ENCODE results near the gene CTPS1.

The CTPS1 gene

GRCh38 chr1:40971966-40972365 is 7.5 kb upstream of the CTPS1 start:
- no peak for DNase-seq

DNA sequence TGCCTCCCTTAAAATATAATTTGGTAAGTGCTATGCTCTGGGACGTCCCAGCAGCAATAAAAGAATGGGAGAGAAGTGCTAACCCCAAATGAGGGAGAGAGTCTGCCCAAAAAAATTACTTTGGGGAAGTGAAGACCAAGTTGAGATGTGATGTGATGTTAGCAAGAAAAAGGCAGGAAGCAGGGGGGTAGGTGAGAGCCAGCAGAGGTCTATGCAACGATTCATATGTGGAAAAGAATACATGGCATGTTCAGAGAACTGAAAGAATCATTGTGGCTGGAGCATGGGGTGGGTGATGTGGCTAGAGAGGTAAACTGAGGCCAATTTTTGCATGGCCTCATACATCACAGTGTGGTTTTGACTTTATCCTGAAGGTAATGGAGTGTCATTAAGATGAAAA is 5.6 kb upstream of the CTPS1 start:
- DNase-seq = no peak

- DNase-seq = no peak
Measured at GRCh38 chr1:40974945-40975344, 4.6 kb upstream of the CTPS1 start.

DNA sequence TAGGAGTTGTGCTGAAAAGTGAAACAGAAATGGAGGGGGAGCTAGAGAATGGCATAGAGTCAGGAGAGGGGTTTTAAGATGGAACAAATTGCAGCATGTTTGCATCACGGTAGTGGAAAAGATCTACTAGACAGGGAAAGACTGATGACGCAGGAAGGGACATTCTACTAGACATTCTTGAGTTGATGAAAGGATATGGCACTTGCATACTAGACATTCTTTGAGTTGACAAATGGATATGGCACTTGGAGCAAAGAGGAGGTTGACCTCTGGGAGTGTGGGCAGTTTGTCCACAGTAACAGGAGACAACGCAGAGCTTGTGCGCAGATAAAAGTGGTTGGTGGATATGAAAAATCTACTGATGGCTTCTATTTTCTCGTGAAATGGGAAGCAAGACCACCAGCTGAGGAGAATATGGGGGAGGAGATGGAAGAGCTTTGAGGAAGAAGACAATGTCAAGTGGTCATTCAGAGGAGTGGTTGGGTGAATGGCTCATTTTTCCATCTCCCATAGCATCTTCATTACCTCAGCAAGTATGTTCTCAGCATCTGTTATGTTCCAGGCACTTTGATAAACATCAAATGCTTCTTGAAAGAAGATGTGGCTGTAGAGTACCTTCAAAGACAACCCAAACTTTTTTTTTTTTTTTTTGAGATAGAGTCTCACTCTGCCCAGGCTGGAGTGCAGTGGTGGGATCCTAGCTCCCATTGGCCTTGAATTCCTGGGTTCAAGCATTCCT is 2.4 kb upstream of the CTPS1 start:
- DNase-seq = no peak

GRCh38 chr1:40977716-40978115 is 1.8 kb upstream of the CTPS1 start:
- DNase-seq = no peak

GRCh38 chr1:40978886-40979240 is 633 bp upstream of the CTPS1 start:
- DNase-seq = no peak

GRCh38 chr1:40980068-40980452 is 564 bp downstream of the CTPS1 start:
- no peak for DNase-seq

DNA sequence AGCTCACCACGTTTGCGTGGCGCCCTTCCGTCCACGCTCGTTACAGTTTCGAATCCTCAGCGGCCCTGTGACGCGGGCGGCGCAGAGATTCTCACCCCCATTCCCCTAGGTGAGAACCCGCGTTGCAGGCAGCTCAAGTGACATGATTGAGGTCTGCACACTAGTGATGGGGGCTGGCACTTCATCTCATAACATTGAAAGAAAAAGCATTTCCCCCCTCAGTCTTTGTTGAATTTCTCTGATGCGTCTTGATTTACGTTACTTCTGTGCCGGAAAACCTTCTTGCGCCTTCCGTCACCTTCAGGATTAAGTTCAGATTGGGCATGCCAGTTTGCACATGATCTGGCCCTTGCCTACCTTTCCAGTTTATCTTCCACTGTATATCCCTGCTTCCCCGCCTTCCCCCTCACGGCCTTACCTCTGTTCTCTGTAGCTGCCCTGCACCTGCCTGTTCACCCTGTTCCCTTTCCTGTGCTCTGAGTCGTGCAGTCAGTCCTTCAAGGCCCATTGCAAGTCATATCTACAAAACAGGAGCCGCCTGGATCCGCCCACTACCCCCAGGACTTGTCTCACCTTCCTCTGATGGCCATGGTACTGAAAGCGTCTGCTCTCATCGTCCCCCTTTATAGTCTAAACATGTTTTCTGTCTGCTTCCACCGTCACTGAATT is 1.1 kb downstream of the CTPS1 start:
- peak; percentile 54 to 61 for DNase-seq

DNA sequence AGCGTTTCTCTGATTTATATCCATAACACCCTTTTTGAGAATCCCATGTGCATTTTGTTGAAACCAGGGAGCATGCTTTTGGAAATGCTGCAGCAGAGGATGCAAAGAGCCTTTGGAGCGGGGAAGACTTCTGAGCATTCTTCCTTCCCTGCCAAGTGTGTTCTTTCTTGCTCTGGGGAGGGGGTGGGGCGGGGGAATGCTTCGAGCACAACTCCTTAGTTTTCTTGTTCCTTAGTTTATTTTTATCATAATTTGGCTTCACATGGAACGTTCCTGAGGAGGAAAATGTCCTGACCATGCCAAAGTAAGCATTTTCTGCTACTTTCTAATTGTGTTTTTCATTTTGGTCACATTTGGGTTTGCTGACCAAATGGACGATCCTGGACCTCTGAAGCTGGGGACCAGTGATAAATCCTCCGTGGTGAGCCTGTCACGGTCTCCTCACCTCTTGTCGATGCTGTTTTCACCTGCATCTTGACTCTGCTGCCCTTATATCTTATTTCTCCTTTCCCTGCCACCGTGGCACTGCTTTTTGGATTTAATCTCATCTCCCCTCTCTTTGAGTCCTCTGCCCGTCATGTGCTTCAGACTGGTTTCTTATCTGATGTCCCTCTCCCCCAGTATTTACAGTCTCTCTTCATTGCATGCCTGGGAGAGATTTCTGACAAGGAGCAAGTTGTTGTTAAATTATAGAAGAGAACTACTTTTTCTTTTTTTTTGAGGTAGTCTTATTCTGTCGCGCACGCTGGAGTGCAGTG is 2.4 kb downstream of the CTPS1 start:
- DNase-seq = no peak

DNA sequence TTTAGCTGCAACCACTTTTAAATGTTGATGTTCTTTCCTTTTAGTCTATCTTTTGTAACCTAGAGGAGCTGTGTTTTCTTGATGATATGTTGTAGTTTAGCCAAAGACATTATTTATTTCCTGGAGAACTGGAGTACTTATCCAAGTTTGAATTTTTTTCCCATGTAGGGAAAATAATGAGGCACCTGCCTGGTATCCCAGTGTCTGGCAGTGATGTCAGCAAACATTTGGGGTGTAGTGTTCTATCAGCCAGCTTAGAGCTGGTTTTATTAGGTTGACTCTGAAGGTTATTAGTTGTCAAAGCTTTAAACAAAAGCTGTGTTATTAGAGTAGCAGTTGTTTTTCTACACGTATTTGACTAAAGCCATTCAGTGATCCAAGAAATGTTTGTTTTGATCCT is 3.2 kb downstream of the CTPS1 start:
- DNase-seq = no peak

- DNase-seq = no peak
Measured at GRCh38 chr1:40983286-40983685, 3.8 kb downstream of the CTPS1 start.

DNA sequence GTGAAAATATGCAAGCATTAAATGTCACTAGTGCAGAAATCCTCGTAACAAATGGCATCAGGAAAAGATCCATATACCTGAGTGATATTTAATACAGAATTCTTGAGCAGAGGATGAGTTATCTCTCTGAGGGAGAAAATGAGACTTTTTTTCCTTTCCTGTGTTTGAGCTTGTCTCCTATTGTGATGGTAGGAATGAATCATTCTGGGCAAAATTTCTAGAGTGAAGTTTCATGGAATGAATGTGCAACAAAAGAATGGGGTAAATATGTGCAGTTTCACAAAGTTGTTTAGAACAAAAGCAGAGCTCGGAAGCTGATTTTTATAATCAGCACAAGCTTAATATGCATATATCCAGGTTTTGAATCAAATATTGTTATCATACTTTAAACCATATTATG is 4.6 kb downstream of the CTPS1 start:
- DNase-seq = no peak

- no peak for DNase-seq
Measured at GRCh38 chr1:40984531-40984930, 5.0 kb downstream of the CTPS1 start.

GRCh38 chr1:40985161-40985560 is 5.7 kb downstream of the CTPS1 start:
- no peak for DNase-seq

DNA sequence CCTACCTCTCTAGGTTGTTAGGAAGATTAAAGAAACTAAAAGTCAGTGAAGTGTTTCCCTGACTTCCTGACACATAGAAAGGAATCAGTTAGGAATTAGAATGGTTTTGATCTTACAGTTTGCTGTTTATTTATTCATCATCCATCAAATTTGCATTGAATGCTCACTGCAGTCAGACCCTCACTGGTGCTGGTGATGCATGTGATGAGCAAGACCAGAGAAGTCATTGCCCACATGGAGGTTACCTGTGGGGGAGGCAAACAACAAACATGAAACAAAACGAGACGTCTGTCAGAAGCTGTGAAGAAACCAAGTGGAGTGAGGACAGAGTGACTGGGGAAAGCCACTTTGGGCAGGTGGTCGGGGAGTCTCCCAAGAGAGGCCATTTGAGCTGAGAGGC is 6.4 kb downstream of the CTPS1 start:
- DNase-seq = no peak

- no peak for DNase-seq
Measured at GRCh38 chr1:40986328-40986783, 6.9 kb downstream of the CTPS1 start.

DNA sequence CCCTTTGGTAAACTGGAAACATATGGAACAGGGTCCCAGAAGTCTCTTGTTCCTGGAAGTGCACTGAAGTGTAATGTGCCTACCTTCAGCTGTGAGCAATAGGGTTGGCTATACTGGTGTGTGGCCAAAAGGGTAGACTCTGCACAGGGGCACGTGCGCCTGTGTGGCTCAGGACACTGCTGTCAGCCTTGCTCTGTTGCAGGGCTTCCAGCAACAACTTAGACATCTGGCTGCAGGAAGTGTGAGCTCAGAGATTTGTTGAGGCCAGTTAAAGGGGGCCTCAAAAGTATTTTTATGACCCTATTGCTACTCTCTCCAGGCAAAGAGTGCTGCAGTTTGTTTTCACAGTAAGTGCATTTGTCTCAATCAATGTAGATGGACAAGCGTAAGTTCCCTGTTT is 7.5 kb downstream of the CTPS1 start:
- no peak for DNase-seq

- no peak for DNase-seq
Measured at GRCh38 chr1:40987439-40988276, 8.2 kb downstream of the CTPS1 start.

GRCh38 chr1:40988280-40988679 is 8.8 kb downstream of the CTPS1 start:
- no peak for DNase-seq

DNA sequence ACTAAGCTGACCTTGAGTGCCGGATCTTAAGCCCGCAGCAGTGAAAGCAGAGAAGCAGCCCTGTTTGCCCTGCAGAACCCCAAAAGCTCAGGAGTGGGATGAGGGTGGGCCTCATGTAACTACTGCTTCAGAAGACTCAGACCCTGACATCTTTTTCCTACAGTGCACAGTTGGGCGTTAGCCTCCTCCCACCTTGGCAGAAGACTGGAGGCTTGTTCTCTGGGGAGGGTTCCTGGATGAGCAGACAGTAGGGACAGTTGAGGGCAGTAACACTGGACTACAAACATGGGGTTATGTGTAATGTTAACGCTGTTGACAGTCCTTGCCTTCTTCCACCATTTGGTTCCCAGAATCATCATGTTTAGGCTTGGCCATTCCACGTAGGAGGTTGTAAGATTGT is 9.6 kb downstream of the CTPS1 start:
- DNase-seq = no peak

DNA sequence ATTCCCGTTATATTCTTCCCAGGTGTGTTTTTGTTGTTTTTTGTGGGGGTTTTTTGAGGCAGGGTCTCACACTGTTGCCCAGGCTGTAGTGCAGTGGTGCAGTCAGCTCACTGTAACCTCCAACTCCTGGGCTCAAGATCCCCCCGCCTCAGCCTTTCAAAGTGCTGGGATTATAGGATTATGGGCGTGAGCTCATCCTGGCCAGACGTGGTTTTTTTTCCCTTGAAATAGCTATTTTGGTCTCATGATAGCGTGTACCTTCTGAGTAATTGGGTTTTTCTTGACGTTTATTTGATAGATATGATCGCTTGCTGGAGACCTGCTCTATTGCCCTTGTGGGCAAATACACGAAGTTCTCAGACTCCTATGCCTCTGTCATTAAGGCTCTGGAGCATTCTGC is 17.6 kb downstream of the CTPS1 start:
- DNase-seq = no peak

- DNase-seq = no peak
Measured at GRCh38 chr1:40998668-40999067, 19.2 kb downstream of the CTPS1 start.

DNA sequence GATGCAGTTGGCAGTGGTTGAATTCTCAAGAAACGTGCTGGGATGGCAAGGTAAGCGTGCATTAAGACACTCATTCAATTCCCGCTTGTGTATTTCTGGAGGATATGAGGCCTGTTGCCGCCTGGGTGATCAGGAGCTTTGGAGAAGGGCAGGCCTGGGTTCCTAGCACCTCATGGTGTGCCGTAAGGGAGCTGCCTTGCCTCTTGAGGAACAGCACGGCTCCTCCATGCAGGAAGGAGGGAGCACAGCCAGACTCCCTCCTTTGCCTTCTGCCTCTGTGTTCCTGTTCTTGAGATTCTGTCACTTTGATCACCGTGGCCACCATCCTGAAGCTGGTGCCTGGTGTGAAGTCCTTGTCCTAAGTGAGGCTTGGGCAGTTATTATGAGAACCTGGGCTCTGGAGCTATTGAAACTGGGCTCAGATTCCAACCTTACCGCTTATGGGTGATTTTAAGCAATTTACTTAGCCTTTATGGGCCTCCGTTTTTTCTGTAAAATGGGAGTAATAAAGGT is 23.7 kb downstream of the CTPS1 start:
- no peak for DNase-seq

All from CD4-positive, alpha-beta T cell treated with Interleukin-1 beta for 1 hour (primary cell).